Effector memory CD8-positive, alpha-beta T cell (primary cell): ENCODE results near the gene GFOD2.

ENCODE experiments used
- ATAC-seq: fragments of 150-1000 bp; cut with Tn5 transposase; replicated peaks from 2 replicates; pipeline ENCODE4 v1.10.0; 2021; ENCODE audit warnings: mild to moderate bottlenecking, moderate library complexity
- DNase-seq, 3 experiments: peaks; one replicate each; pipeline ENCODE4 v3.0.0; 2021
- H3K27ac Mint-ChIP-seq, 2 donors: one replicate each; pipeline ENCODE4 v1.8.0; 2022; ENCODE audit warnings: mild to moderate bottlenecking in 2 of 2, mixed read lengths in 2 of 2, moderate library complexity in 2 of 2
- H3K27me3 Mint-ChIP-seq, 2 donors: one replicate each; pipeline ENCODE4 v1.8.0; 2022; ENCODE audit warnings: mixed read lengths in 2 of 2
- H3K36me3 Mint-ChIP-seq: one replicate; pipeline ENCODE4 v1.8.0; 2022; ENCODE audit warnings: mild to moderate bottlenecking, moderate library complexity, mixed read lengths; ENCODE audit not compliant: insufficient read depth
- H3K4me1 Mint-ChIP-seq, 2 donors: one replicate each; pipeline ENCODE4 v1.8.0; 2022; ENCODE audit warnings: low read depth in 2 of 2, mixed read lengths in 2 of 2
- H3K4me3 Mint-ChIP-seq, 2 donors: one replicate each; pipeline ENCODE4 v1.8.0; 2022; ENCODE audit warnings: mild to moderate bottlenecking in 2 of 2, mixed read lengths in 2 of 2, moderate library complexity in 2 of 2
- H3K9me3 Mint-ChIP-seq, 2 donors: one replicate each; pipeline ENCODE4 v1.8.0; 2022; ENCODE audit warnings: mixed read lengths in 2 of 2

The GFOD2 gene

GRCh38 chr16:67669499-67670101 lies 49.5 kb downstream of the GFOD2 start:
- Mint-ChIP-seq H3K9me3 (no peaks in the 10 kb centered on the region), H3K36me3 (peaks cover 9% of the 10 kb centered on the region), H3K27ac (no peak overlapping the region), H3K4me3 (no peak overlapping the region), H3K4me1 (peaks cover 0 to 16% of the 10 kb centered on the region in 2 donors), H3K27me3 (no peaks in the 10 kb centered on the region)
- DNase-seq (no peak), ATAC-seq (no peak)

- H3K4me3 Mint-ChIP-seq = no peak overlapping the region
- no peaks in the 10 kb centered on the region for H3K9me3 Mint-ChIP-seq
- H3K27ac Mint-ChIP-seq = no peak overlapping the region
- no peaks in the 10 kb centered on the region for H3K27me3 Mint-ChIP-seq
- no peak for ATAC-seq
- H3K4me1 Mint-ChIP-seq = peaks cover 0 to 11% of the 10 kb centered on the region in 2 donors
- DNase-seq = no peak
- H3K36me3 Mint-ChIP-seq = peaks cover 11% of the 10 kb centered on the region
These were observed 50.5 kb downstream of the GFOD2 start for GRCh38 chr16:67668495-67669157.

- H3K27me3 Mint-ChIP-seq = no peaks in the 10 kb centered on the region
- H3K4me3 Mint-ChIP-seq = peak overlapping the region in 1 of 2 donors; percentile 87
- H3K4me1 Mint-ChIP-seq = peaks cover 0 to 11% of the 10 kb centered on the region in 2 donors
These were observed 51.2 kb downstream of the GFOD2 start for GRCh38 chr16:67667817-67668494.

GRCh38 chr16:67667453-67667816 lies 51.7 kb downstream of the GFOD2 start:
- Mint-ChIP-seq H3K27ac (peak overlapping the region in 1 of 2 donors; percentile 87), H3K27me3 (no peaks in the 10 kb centered on the region), H3K4me3 (peak overlapping the region; percentile 87 to 88), H3K4me1 (peaks cover 0 to 11% of the 10 kb centered on the region in 2 donors), H3K36me3 (peaks cover 14% of the 10 kb centered on the region), H3K9me3 (no peaks in the 10 kb centered on the region)
- ATAC-seq = no peak
- DNase-seq = no peak

More at GRCh38 chr16:67667817-67668494, 51.2 kb downstream of the GFOD2 start:
- peak; percentile 82 for ATAC-seq
- Mint-ChIP-seq H3K27ac (peak overlapping the region in 1 of 2 donors; percentile 87), H3K36me3 (peaks cover 13% of the 10 kb centered on the region), H3K9me3 (no peaks in the 10 kb centered on the region)
- peak; percentile 57 to 69 (median 67) for DNase-seq

GRCh38 chr16:67666559-67667452 lies 52.3 kb downstream of the GFOD2 start, which contains the start of the genes C16orf86 and ENKD1:
Gene C16orf86, plus strand, starts transcription at chr16:67666814. Its CDS starts 157 bp downstream, at chr16:67666971.
Gene ENKD1, minus strand, starts transcription at chr16:67666750. Its CDS starts 308 bp downstream, at chr16:67666442.
- peak; percentile 72 to 78 (median 77) for DNase-seq
- Mint-ChIP-seq H3K9me3 (no peaks in the 10 kb centered on the region), H3K27me3 (no peaks in the 10 kb centered on the region), H3K36me3 (peaks cover 14% of the 10 kb centered on the region), H3K27ac (peak within 1 kb of the TSS; percentile 87 to 90), H3K4me3 (peak within 1 kb of the TSS; percentile 87 to 88), H3K4me1 (peaks cover 0 to 12% of the 10 kb centered on the region in 2 donors)
- peak; percentile 80 for ATAC-seq

- peak overlapping the region; percentile 87 to 90 for H3K27ac Mint-ChIP-seq
- peaks cover 18% of the 10 kb centered on the region for H3K36me3 Mint-ChIP-seq
- H3K27me3 Mint-ChIP-seq = no peaks in the 10 kb centered on the region
- DNase-seq (no peak), ATAC-seq (peak; percentile 5)
- H3K4me3 Mint-ChIP-seq = peak overlapping the region; percentile 87 to 88
- peaks cover 4 to 18% of the 10 kb centered on the region in 2 donors for H3K4me1 Mint-ChIP-seq
- no peaks in the 10 kb centered on the region for H3K9me3 Mint-ChIP-seq
These were observed 53.0 kb downstream of the GFOD2 start for GRCh38 chr16:67666032-67666551.

GRCh38 chr16:67665598-67665997 lies 53.5 kb downstream of the GFOD2 start:
- Mint-ChIP-seq H3K27ac (peak overlapping the region in 1 of 2 donors; percentile 87), H3K4me1 (peaks cover 7 to 20% of the 10 kb centered on the region in 2 donors), H3K27me3 (no peaks in the 10 kb centered on the region), H3K36me3 (peaks cover 23% of the 10 kb centered on the region), H3K4me3 (peak overlapping the region; percentile 51 to 56), H3K9me3 (no peaks in the 10 kb centered on the region)
- DNase-seq = no peak
- no peak for ATAC-seq

GRCh38 chr16:67664871-67665270 lies 54.2 kb downstream of the GFOD2 start:
- Mint-ChIP-seq H3K9me3 (no peaks in the 10 kb centered on the region), H3K4me3 (no peak overlapping the region), H3K36me3 (peaks cover 25% of the 10 kb centered on the region), H3K27ac (peak overlapping the region in 1 of 2 donors; percentile 72), H3K27me3 (no peaks in the 10 kb centered on the region), H3K4me1 (peaks cover 7 to 20% of the 10 kb centered on the region in 2 donors)
- ATAC-seq (no peak), DNase-seq (no peak)

GRCh38 chr16:67664258-67664657 lies 54.9 kb downstream of the GFOD2 start:
- ATAC-seq = no peak
- H3K27me3 Mint-ChIP-seq = no peaks in the 10 kb centered on the region
- peaks cover 13 to 21% of the 10 kb centered on the region in 2 donors for H3K4me1 Mint-ChIP-seq
- no peak for DNase-seq
- H3K9me3 Mint-ChIP-seq = no peaks in the 10 kb centered on the region
- peaks cover 26% of the 10 kb centered on the region for H3K36me3 Mint-ChIP-seq
- H3K27ac Mint-ChIP-seq = peak overlapping the region; percentile 8 to 72
- H3K4me3 Mint-ChIP-seq = no peak overlapping the region

- H3K36me3 Mint-ChIP-seq = peaks cover 29% of the 10 kb centered on the region
- DNase-seq (no peak), ATAC-seq (no peak)
- no peaks in the 10 kb centered on the region for H3K27me3 Mint-ChIP-seq
- H3K4me3 Mint-ChIP-seq = no peak overlapping the region
- H3K4me1 Mint-ChIP-seq = peaks cover 17 to 25% of the 10 kb centered on the region in 2 donors
- peak overlapping the region; percentile 8 to 72 for H3K27ac Mint-ChIP-seq
- H3K9me3 Mint-ChIP-seq = no peaks in the 10 kb centered on the region
These were observed 55.3 kb downstream of the GFOD2 start for GRCh38 chr16:67663877-67664222.

- H3K27ac Mint-ChIP-seq = no peak overlapping the region
These were observed 55.8 kb downstream of the GFOD2 start for GRCh38 chr16:67663151-67663876.

GRCh38 chr16:67662653-67663010 lies 56.5 kb downstream of the GFOD2 start:
- no peak for DNase-seq
- no peak for ATAC-seq
- Mint-ChIP-seq H3K27ac (no peak overlapping the region), H3K27me3 (no peaks in the 10 kb centered on the region), H3K4me1 (peaks cover 22 to 24% of the 10 kb centered on the region in 2 donors), H3K36me3 (peaks cover 29% of the 10 kb centered on the region), H3K9me3 (no peaks in the 10 kb centered on the region), H3K4me3 (no peak overlapping the region)

More at GRCh38 chr16:67663151-67663876, 55.8 kb downstream of the GFOD2 start:
- peaks cover 29% of the 10 kb centered on the region for H3K36me3 Mint-ChIP-seq
- ATAC-seq (no peak), DNase-seq (no peak)
- no peaks in the 10 kb centered on the region for H3K27me3 Mint-ChIP-seq
- no peaks in the 10 kb centered on the region for H3K9me3 Mint-ChIP-seq
- no peak overlapping the region for H3K4me3 Mint-ChIP-seq
- H3K4me1 Mint-ChIP-seq = peaks cover 22 to 28% of the 10 kb centered on the region in 2 donors
